RPMI8226 (cell line): ENCODE measurements around the gene ZC2HC1B.
"Not testable (repeated sequence)": the region's sequence is repeated elsewhere in the genome, so short reads cannot be mapped to it uniquely, and the experiment has no call there.

Experiments used
- DNase-seq: peaks from one replicate; pipeline ENCODE4 v3.0.0-alpha.2; 2015

Gene ZC2HC1B

GRCh38 chr6:143864234-143864633 lies at the start of gene ZC2HC1B:
TSS of gene ZC2HC1B (plus strand) at chr6:143864474. CDS start at chr6:143864540, 66 bp downstream.
- no peak for DNase-seq

GRCh38 chr6:143817621-143818020 lies 46.7 kb upstream of the ZC2HC1B start:
- DNase-seq: no peak

GRCh38 chr6:143821359-143821758 lies 42.9 kb upstream of the ZC2HC1B start:
- no peak for DNase-seq

- no peak for DNase-seq
Measured at GRCh38 chr6:143822584-143823024, 41.7 kb upstream of the ZC2HC1B start.

- no peak for DNase-seq
Measured at GRCh38 chr6:143823548-143823947, 40.7 kb upstream of the ZC2HC1B start.

DNA sequence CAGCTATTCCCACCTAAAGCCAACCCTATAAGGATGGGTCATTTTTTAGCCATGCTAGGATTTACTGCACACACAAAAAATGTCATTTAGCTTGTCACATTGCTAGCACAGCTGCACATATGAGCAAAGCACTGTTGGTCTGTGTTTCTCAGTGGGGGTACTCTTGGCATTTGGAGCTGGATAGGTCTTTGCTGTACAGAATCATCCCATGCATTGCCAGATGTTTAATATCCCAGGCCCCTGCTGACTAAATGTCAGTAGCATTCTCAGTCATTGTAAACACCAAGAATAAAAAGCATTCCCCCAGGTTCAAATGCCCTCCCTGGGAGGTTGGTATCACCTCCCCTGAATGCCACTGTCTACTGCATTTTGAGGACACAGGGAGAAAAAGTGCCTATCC lies 35.7 kb upstream of the ZC2HC1B start:
- no peak for DNase-seq

- DNase-seq: no peak
Measured at GRCh38 chr6:143836150-143836549, 28.1 kb upstream of the ZC2HC1B start.

DNA sequence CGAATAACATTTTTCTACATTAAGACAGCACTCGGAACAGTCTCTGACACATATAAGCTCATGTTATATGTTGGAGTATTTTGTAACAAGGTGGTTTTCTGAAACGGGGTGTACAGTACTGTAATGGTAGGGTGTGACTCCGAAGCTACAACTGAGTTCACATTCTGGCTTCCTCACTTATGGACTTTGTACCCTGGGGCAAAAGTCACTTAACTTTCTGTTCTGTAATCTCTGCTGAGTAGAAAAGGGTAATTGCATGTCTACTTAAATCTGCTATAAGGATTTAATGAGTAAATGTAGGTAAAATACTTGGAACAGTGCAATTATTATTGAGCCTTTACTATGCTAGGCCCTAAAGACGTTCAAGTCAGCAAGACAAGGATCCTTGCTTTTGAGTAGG lies 25.9 kb upstream of the ZC2HC1B start:
- DNase-seq: no peak

- DNase-seq: no peak
Measured at GRCh38 chr6:143839196-143839595, 25.1 kb upstream of the ZC2HC1B start.

DNA sequence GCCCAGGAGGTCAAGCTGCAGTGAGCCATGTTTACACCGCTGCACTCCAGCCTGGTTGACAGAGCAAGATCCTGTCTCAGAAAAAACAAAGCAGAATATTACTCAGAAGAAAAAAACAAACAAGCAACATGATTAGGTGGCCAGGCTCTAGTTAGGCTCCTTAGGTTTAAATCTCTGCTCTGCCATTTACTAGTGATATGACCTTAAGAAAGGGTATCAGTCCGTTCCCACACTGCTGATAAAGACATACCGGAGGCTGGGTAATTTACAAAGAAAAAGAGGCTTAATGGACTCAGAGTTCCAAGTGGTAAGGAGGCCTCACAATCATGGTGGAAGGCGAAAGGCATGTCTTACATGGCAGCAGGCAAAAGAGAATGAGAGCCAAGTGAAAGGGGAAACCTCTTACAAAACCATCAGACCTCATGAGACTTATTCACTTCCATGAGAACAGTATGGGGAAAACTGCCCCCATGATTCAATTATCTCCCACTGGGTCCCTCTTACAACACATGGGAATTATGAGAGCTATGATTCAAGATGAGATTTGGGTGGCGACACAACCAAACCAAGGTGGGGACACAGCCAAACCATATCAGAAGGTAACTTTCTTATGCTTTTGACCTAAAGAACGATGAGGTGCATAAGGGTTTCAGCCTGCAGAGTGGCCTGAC lies 23.5 kb upstream of the ZC2HC1B start:
- no peak for DNase-seq

DNA sequence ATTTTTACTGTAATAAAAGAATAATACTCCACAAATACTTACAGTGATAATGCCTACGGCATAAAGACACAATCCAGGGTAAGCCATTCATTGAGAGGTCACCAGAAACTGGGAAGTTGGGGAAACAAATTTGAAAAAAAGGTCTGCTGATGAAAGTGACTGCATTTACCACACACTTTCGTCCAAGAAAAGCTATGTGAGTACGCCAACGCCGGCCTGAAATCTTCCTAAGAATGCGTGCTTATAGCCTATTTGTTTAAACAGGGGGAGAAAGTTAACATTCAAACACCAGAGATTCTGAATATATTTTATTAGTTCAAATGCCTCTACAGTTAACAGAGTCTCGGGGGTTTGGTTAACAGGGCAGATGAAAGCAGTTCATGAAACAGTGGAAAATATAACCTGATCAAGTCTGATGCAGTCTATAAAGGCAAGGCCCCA lies 21.8 kb upstream of the ZC2HC1B start:
- DNase-seq: no peak

DNA sequence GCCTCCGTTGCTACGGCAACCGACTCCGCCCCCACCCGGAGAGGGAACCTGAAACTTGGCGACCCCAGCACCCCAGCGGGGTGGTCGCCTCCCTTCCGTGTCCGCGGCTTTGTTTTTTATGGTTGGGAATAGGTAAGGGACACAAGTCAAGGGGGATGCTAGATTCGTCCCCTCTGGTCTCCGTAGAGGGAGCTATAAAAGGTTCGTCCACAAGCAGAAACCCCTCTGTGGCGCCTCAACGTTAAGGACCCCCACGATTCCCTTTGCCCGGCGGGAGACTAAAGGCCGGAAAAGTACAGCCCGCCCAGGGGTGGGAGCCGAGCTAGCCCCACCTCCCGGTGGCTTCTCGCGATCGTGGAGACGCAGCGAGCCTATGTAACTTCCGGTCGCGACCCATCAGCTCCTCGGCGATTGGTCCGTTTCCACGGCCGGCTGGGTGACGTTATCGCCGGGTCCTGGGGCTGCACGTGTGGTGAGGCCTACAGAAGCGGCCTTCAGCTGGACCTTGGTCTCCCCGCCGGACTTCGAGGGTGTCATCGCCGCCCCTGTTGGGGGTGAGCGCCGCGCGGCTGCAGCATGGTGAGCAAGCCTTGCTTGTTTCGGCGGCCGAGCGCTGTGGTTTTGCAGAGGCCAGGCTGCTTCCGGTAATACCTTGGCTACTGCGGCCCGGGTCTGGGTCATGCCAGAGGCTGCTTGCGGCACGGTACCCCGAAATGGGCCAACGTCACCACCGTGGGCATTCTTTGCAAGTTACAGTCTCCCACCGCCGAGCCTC lies 21.2 kb upstream of the ZC2HC1B start, which contains the start of gene LTV1:
LTV1 (plus strand) TSS at position 437 of the 775 bp plus-strand sequence; CDS start at position 577, 140 bp downstream.
- DNase-seq: peak; percentile 91

- peak; percentile 21 for DNase-seq
Measured at GRCh38 chr6:143843677-143843999, 20.6 kb upstream of the ZC2HC1B start.

DNA sequence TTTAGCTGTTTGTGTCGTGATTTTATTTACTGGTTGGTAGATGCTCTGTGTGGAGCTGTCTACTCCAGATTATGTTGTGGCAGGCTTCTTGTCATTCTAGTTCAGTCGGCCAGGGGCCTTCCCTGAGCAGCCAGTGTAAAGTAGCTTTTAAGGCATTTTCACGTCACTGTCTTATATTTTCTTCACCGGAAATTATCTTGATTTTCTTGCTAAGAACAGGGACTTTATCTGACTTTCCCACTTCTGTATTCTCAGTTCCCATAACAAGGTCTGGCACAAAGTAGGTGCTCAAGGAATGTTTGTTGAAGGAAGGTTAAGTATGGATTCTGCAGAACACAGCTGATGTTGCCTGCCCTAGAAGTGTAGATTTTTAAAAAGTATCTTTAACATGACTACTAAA lies 20.3 kb upstream of the ZC2HC1B start:
- DNase-seq: peak; percentile 28

GRCh38 chr6:143845033-143845432 lies 19.2 kb upstream of the ZC2HC1B start:
- no peak for DNase-seq

DNA sequence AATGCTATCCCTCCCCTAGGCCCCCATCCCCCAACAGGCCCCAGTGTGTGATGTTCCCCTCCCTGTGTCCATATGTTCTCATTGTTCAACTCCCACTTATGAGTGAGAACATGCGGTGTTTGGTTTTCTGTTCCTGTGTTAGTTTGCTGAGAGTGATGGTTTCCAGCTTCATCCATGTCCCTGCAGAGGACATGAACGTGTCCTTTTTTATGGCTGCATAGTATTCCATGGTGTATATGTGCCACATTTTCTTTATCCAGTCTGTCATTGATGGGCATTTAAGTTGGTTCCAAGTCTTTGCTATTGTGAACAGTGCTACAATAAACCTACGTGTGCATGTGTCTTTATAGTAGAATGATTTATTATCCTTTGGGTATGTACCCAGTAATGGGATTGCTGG lies 12.6 kb upstream of the ZC2HC1B start:
- not testable (repeated sequence) for DNase-seq

- not testable (repeated sequence) for DNase-seq
Measured at GRCh38 chr6:143855057-143855456, 9.2 kb upstream of the ZC2HC1B start.

DNA sequence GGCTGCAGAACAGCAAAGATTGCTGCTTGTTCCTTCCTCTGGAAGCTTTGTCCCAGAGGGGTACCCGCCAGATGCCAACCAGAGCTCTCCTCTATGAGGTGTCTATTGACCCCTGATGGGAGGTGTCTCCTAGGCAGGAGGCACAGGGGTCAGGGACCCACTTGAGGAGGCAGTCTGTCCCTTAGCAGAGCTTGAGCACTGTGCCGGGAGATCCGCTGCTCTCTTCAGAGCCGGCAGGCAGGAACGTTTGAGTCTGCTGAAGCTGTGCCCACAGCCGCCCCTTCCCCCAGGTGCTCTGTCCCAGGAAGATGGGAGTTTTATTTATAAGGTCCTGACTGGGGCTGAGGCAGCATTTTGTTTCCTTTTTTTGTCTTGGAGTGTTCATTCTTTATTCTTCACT lies 7.5 kb upstream of the ZC2HC1B start:
- DNase-seq: not testable (repeated sequence)

GRCh38 chr6:143857651-143858050 lies 6.6 kb upstream of the ZC2HC1B start:
- no peak for DNase-seq

DNA sequence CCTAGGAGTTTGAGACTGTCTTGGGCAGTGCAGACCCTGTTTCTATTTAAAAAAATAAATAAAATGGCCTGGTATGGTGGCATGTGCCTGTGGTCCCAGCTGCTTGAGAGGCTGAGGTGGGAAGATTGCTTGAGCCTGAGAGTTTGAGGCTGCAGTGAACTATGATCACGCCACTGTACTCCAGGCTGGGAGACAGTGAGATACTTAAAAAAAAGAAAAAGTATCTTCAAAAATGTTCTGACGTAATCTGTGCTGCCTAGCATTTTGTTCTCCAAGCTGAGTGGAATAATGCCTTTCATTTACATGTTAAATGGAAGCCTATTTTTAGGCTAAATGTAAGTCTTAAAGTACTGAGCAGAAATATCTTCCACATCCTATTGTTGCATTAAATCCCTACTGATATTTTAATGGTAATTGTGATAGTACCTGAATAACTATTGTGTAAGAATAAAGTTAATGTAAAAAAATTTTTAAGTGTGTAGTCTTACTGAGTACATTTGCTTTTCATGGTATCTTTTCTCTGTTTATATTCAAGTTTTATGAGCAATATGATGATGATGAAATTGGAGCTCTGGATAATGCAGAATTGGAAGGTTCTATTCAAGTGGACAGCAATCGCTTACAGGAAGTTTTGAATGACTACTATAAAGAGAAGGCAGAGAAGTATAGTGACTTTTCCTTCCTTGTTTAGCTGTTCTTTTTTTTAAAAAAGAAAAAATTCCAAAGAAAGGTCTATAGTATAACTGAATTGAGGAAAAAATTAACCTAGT lies 4.2 kb upstream of the ZC2HC1B start:
- DNase-seq: no peak

- no peak for DNase-seq
Measured at GRCh38 chr6:143863771-143864170, 503 bp upstream of the ZC2HC1B start.

- no peak for DNase-seq
Measured at GRCh38 chr6:143867236-143867635, 3.0 kb downstream of the ZC2HC1B start.

- DNase-seq: not testable (repeated sequence)
Measured at GRCh38 chr6:143868808-143869207, 4.5 kb downstream of the ZC2HC1B start.
